ENCODE results near the gene CLDN1. TPM values are rescaled to one million over a fixed set of nuclear protein-coding genes. Genes with fewer than 3 reads are reported as not detected.

The CLDN1 gene
- 10 to 100 TPM in 3 of 12 donors, 1 to 10 TPM in 8, not detected in 1; 3.0 to 30.6 (median 4.8) TPM for polyA plus RNA-seq (ENCODE audit: insufficient read length in 12 of 12)
- long read RNA-seq, donor 1, transcript CLDN1-201 (4 exons, 3,481 nt) = major isoform, 8 of 8 reads
- long read RNA-seq, donor 1, partial matches to known transcripts = 0 of 8 reads
- long read RNA-seq, donor 1, other reads (novel, unspliced or antisense) = 0 of 8 reads
- long read RNA-seq, donor 2, partial matches to known transcripts = 0 of 1 reads
- long read RNA-seq, donor 2, other reads (novel, unspliced or antisense) = 0 of 1 reads
- long read RNA-seq, donor 3, partial matches to known transcripts = 0 of 2 reads
- long read RNA-seq, donor 3, other reads (novel, unspliced or antisense) = 0 of 2 reads
- long read RNA-seq, donor 4 = 0 reads
- long read RNA-seq, donor 5 = 0 reads
- long read RNA-seq, donor 6, partial matches to known transcripts = 0 of 1 reads
- long read RNA-seq, donor 6, other reads (novel, unspliced or antisense) = 0 of 1 reads
- long read RNA-seq, donor 7, partial matches to known transcripts = 0 of 4 reads
- long read RNA-seq, donor 7, other reads (novel, unspliced or antisense) = 0 of 4 reads
- long read RNA-seq, donor 8, partial matches to known transcripts = 0 of 3 reads
- long read RNA-seq, donor 8, other reads (novel, unspliced or antisense) = 0 of 3 reads
- long read RNA-seq, donor 9, partial matches to known transcripts = 0 of 1 reads
- long read RNA-seq, donor 9, other reads (novel, unspliced or antisense) = 0 of 1 reads
- long read RNA-seq, donor 10, partial matches to known transcripts = 0 of 2 reads
- long read RNA-seq, donor 10, other reads (novel, unspliced or antisense) = 0 of 2 reads
- long read RNA-seq, donor 11, partial matches to known transcripts = 0 of 3 reads
- long read RNA-seq, donor 11, other reads (novel, unspliced or antisense) = 0 of 3 reads

GRCh38 chr3:190321789-190322603 is at the start of gene CLDN1:
TSS of gene CLDN1 (minus strand) at chr3:190322446. CDS start at chr3:190322206, 240 bp downstream.
- peak; percentile 78 for DNase-seq

- no peak for DNase-seq
Measured at GRCh38 chr3:190371152-190371551, 48.9 kb upstream of the CLDN1 start.

- DNase-seq = no peak
Measured at GRCh38 chr3:190370369-190370768, 48.1 kb upstream of the CLDN1 start.

- no peak for DNase-seq
Measured at GRCh38 chr3:190369668-190370295, 47.5 kb upstream of the CLDN1 start.

- no peak for DNase-seq
Measured at GRCh38 chr3:190368881-190369280, 46.6 kb upstream of the CLDN1 start.

- DNase-seq = no peak
Measured at GRCh38 chr3:190366133-190366532, 43.9 kb upstream of the CLDN1 start.

- DNase-seq = no peak
Measured at GRCh38 chr3:190362258-190362657, 40.0 kb upstream of the CLDN1 start.

- no peak for DNase-seq
Measured at GRCh38 chr3:190361791-190362190, 39.5 kb upstream of the CLDN1 start.

GRCh38 chr3:190360228-190360627 is 38.0 kb upstream of the CLDN1 start:
- DNase-seq = no peak

- no peak for DNase-seq
Measured at GRCh38 chr3:190359813-190360212, 37.6 kb upstream of the CLDN1 start.

- no peak for DNase-seq
Measured at GRCh38 chr3:190357468-190357867, 35.2 kb upstream of the CLDN1 start.

- DNase-seq = no peak
Measured at GRCh38 chr3:190356246-190356645, 34.0 kb upstream of the CLDN1 start.

GRCh38 chr3:190352861-190353457 is 30.7 kb upstream of the CLDN1 start:
- DNase-seq = no peak

- DNase-seq = no peak
Measured at GRCh38 chr3:190346541-190346940, 24.3 kb upstream of the CLDN1 start.

- no peak for DNase-seq
Measured at GRCh38 chr3:190345878-190346277, 23.6 kb upstream of the CLDN1 start.

GRCh38 chr3:190345027-190345821 is 23.0 kb upstream of the CLDN1 start:
- DNase-seq = no peak

GRCh38 chr3:190340071-190340470 is 17.8 kb upstream of the CLDN1 start:
- DNase-seq = no peak

GRCh38 chr3:190339130-190339529 is 16.9 kb upstream of the CLDN1 start:
- no peak for DNase-seq

- DNase-seq = no peak
Measured at GRCh38 chr3:190338717-190339116, 16.5 kb upstream of the CLDN1 start.

GRCh38 chr3:190337301-190337700 is 15.1 kb upstream of the CLDN1 start:
- no peak for DNase-seq

Data from muscle of arm (tissue), 14 donors.